Vagina (tissue), 2 donors: ENCODE data around the gene ZCCHC2.

Experiments used
- POLR2A ChIP-seq, 2 donors: fragments of 450-650 bp; IDR thresholded peaks; one replicate each; pipeline ENCODE4 v1.6.1; 2017; ENCODE audit warnings: antibody characterized with exemption in 2 of 2, mild to moderate bottlenecking in 2 of 2, moderate library complexity in 2 of 2
- TF ChIP-seq, protein P1 (sequence below), 3 experiments: fragments of 450-650 bp in 2 of 3; fragments of 200-600 bp in 1 of 3; sonication (generic) in 1 of 3; IDR thresholded peaks; one replicate each; pipeline ENCODE4 v1.5.1; 2017 to 2019; ENCODE audit warnings: antibody characterized with exemption in 3 of 3, mild to moderate bottlenecking in 2 of 3, moderate library complexity in 2 of 3

DNA sequence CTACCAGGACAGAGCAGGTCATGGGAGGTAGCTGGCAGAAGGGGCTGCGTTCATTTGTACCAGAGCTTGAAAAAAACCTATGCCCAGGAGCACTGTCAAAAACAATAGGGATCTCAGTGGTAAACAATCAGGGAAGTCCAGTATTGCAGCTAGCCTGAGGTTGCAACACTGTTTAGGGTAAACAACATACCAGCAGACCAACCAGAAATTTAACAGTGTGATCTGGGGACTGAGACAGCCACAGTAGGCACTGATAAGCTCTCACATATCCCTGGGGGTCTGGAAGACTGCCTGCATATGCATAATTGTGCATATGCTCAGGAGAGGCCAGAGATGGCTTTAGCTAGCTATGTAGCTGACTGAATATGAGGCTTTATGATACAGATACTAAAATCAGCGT is 12.0 kb upstream of the ZCCHC2 start:
- TF ChIP-seq, protein P1, sequence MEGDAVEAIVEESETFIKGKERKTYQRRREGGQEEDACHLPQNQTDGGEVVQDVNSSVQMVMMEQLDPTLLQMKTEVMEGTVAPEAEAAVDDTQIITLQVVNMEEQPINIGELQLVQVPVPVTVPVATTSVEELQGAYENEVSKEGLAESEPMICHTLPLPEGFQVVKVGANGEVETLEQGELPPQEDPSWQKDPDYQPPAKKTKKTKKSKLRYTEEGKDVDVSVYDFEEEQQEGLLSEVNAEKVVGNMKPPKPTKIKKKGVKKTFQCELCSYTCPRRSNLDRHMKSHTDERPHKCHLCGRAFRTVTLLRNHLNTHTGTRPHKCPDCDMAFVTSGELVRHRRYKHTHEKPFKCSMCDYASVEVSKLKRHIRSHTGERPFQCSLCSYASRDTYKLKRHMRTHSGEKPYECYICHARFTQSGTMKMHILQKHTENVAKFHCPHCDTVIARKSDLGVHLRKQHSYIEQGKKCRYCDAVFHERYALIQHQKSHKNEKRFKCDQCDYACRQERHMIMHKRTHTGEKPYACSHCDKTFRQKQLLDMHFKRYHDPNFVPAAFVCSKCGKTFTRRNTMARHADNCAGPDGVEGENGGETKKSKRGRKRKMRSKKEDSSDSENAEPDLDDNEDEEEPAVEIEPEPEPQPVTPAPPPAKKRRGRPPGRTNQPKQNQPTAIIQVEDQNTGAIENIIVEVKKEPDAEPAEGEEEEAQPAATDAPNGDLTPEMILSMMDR (IDR thresholded peaks at IDR 0.05), result no peak
- no peak for TF ChIP-seq POLR2A (IDR thresholded peaks at IDR 0.05)
